OCI-M2 (cell line): ENCODE data around the gene LPAR1.
"Not testable (repeated sequence)": the region's sequence is repeated elsewhere in the genome, so short reads cannot be mapped to it uniquely, and the experiment has no call there.

Source experiments
- DNase-seq: peaks from one replicate; lab custom pipeline; 2025; ENCODE audit not compliant: unreplicated experiment; lab: John Stamatoyannopoulos, UW

Gene LPAR1, protein sequence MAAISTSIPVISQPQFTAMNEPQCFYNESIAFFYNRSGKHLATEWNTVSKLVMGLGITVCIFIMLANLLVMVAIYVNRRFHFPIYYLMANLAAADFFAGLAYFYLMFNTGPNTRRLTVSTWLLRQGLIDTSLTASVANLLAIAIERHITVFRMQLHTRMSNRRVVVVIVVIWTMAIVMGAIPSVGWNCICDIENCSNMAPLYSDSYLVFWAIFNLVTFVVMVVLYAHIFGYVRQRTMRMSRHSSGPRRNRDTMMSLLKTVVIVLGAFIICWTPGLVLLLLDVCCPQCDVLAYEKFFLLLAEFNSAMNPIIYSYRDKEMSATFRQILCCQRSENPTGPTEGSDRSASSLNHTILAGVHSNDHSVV

GRCh38 chr9:111038331-111039230 lies at the start of gene LPAR1:
LPAR1 (minus strand) TSS chr9:111038470; CDS start chr9:110972117, 66,353 bp downstream.
- DNase-seq, result no peak

- DNase-seq, result no peak
Observed at GRCh38 chr9:111078391-111079038, 40.2 kb upstream of the LPAR1 start.

DNA sequence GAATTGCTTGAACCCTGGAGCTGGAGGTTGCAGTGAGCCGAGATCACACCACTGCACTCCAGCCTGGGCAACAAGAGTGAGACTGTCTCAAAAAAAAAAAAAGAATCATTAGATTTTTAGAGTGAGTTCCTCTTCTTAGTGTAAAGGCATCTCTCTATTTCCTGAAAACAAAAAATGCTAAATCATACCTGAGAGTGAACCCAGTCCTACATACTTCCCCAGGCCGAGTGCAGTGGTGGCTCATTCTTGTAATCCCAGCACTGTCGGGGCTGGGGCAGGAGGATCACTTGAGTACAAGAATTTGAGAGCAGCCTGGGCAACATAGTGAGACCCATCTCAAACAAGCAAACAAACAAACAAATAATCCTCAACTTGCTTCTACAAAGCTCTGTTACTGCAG lies 38.2 kb upstream of the LPAR1 start:
- DNase-seq, result no peak

- no peak for DNase-seq
Observed at GRCh38 chr9:111076042-111076441, 37.8 kb upstream of the LPAR1 start.

DNA sequence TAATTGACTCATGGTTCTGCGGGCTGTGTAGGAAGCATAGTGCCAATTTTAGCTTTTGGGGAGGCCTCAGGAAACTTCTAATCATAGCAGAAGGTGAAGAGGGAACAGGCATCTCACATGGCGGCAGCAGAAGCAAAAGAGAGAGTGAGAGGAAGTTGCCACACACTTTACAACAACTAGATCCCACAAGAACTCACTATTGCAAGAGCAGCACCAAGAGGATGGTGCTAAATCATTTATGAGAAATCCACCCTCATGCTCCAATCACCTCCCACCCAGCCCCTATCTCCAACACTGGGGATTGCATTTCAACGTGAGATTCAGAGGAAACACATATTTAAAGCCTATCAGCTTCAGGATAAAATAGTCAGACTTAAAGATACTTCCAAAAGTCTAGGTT lies 36.1 kb upstream of the LPAR1 start:
- no peak for DNase-seq

DNA sequence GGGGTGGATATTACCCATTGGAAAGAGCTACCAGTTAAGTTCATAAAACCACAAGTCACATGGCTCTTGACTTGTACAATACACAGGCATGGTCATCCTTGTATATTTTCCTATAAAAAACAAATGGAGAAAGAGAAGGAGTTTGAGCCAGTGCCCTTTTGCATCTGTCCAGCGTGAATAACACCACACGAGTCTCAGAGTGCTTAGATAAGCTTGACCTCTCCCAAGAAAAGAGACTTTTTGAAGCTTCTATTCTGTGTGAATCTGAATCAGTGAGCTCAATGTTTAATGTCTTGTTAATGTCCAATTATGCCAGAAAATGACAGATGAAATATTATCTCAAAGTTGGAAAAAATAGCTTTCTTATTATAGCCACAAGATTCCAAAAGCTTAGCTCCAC lies 30.9 kb upstream of the LPAR1 start:
- DNase-seq, result no peak

GRCh38 chr9:111068771-111069170 lies 30.5 kb upstream of the LPAR1 start:
- no peak for DNase-seq

- DNase-seq, result no peak
Observed at GRCh38 chr9:111068383-111068730, 30.1 kb upstream of the LPAR1 start.

DNA sequence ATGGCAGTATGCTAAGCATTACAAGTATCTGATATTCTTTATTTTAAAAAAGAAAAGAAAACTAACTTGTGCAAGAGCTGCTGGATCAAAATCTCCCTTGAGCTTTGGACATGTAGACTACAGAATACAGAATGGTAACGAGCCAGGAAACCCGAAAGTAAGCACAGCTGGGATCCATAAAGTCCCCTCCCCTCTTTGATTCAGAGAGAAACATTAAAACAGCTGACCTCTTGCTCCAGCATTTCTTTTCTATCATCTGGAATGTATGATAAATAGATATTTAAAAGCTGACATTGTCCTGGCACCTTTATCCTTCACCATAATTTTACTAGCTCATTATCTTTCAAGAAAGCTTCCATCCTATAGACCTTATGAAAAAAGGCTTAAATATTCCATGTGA lies 28.2 kb upstream of the LPAR1 start:
- DNase-seq, result no peak

GRCh38 chr9:111065414-111065813 lies 27.1 kb upstream of the LPAR1 start:
- no peak for DNase-seq

DNA sequence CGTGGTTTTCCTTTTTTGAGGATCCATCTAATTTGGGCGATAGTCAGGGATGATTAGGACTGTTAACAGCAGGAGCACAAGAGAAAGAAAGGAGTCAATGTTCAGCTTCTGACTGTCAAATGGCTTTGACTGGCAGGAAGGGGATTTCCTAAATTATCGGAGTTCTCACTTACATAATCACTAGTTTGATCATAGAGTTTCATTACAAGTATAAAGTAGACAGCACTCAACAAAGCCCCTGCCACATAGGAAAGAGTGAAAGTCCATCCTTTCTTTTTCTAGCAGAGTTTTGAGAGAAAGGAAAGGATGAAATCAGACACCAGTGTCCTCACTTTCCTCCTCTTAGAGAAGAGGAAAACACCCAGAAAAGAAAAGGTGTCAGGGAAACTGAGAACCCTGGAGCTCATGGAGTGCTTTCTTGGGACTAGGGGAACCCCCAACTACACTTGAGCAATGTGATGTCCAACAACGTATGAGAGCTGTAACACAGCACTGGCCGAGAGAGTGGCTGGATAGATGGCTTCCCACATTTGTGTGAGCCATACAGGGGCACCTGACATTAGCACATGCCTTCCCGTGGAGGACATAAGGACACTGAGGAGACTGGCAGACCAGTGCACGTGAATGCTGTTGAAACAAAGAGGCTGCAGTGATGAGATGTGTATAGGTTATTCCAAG lies 26.0 kb upstream of the LPAR1 start:
- no peak for DNase-seq

DNA sequence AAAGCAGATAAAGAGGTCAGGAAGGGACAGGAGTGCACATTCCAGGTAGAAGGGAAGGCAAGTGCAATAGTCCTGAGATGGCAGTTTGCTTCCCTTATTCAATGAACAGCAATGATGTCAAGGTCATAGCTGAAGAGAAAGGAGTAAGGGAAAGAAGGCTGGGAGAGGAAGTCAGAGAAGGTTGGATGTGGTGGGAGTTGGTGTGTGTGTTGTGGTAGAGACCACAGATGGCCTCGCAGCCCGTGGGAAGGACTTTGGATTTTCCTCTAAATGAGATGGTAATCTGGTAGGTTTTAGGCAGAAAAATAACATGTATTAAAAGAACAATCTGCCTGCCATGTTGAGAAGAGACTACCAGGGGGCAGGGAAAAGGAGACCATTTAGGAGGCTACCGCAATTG lies 25.1 kb upstream of the LPAR1 start:
- no peak for DNase-seq

DNA sequence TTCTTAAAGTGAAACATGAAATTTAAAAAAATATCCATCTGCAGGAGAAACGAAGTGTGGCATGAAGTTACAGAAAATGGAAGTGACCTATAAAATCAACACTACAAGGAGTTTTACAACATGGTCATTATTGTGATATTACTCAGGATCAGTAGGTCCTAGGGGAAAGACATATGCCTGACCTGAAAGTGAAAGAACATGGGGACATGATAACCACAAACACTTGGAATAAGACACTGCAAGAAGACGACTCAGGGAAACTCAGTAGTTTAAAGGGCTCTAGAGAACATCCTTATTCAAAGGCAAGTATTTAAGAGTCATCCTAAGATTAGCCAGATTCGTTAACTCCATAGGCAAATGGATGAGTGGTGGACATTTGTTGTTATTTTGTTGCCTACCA lies 19.9 kb upstream of the LPAR1 start:
- DNase-seq, result no peak

DNA sequence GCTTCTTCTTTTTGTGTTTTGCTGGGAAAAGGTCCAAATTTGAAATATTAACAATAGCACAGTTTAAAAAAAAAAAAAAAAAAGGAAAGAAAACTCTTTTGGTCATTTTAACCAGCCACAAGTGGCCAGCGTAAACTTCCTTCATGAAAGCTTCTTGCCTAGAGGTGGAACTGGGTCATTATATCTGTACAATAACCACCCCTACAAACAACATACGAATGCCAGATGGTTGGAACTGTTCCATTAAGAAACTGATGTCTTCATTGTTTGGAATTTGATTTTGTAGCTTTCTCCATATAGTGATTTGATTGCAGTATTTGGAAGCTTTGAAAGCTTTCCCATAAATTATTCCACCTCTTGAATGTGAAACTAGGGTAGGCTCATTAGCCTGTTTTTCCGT lies 18.3 kb upstream of the LPAR1 start:
- DNase-seq, result no peak

GRCh38 chr9:111052791-111053190 lies 14.5 kb upstream of the LPAR1 start:
- no peak for DNase-seq

DNA sequence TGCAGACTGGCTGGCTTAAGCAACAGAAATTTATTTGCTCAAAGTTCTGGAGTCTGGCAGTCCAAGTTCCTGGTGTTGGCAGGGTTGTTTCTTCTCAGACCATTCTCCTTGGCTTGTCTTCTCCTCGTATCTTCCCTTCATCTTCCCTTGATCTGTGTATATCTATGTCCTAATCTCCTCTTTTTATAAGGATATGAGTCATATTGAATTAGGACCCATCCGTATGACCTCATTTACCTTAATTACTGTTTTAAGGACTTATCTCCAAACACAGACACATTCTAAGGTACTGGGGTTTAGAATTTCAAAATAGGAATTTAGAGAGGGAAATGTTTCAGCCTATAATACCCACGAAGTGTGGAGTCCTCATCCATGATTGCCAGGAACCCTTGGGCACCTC lies 13.1 kb upstream of the LPAR1 start:
- no peak for DNase-seq

DNA sequence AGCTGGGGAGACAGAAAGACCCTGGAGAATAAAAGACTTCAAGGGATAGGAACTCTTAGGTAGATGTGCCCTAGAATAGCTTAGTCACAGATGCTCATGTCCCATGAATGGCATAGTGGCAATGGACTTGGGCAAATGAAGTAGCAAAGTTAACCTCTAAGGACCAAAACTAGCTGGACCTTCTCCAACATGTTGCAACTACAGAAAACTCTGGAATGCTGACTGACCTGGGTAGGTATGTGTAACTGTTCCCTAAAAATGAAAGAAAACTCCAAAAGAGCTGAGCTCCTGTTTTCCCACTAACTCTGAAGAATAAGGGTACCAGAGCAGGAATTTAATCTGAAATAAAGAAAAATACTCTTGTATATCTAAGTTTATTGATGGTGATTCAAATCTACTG lies 12.5 kb upstream of the LPAR1 start:
- no peak for DNase-seq

GRCh38 chr9:111047287-111047686 lies 9.0 kb upstream of the LPAR1 start:
- not testable (repeated sequence) for DNase-seq

DNA sequence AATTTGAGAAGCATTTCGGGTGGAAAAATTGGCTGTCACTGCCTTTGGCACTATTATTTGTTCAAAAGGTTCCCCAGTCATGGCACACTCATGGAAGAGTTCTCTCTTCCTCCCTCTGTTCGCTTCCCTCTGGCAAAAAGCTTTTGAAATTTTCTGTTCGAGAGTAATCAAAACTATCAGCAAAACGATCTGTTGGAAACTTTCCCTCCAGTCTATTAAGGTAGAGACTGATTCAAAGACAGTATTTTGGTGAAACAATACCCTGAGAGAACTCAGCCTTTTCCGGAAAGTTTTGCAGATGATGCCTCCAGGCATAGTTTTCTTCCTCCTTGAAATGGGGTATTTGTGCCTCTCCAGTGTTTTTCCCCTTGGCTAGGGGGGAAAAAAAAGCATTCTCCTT lies 3.6 kb upstream of the LPAR1 start:
- no peak for DNase-seq

DNA sequence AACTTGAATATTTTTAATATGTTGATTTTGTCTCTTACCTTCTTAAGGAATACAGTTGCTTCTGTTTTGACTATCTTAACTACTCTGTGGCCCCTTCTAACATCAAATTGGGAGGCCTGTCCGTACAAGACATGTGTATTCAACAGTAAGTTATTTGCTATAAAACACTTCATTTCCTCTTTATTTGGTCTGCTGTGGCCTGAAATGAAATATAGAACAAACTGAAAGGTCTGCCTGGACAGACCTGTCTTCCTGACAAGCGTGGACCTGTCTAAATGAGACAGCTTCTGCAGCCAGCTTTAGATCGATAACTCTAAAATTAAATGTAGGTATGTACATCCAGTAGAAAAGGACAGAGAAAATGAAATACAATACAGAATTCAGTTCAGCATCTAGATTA lies 2.2 kb upstream of the LPAR1 start:
- no peak for DNase-seq

DNA sequence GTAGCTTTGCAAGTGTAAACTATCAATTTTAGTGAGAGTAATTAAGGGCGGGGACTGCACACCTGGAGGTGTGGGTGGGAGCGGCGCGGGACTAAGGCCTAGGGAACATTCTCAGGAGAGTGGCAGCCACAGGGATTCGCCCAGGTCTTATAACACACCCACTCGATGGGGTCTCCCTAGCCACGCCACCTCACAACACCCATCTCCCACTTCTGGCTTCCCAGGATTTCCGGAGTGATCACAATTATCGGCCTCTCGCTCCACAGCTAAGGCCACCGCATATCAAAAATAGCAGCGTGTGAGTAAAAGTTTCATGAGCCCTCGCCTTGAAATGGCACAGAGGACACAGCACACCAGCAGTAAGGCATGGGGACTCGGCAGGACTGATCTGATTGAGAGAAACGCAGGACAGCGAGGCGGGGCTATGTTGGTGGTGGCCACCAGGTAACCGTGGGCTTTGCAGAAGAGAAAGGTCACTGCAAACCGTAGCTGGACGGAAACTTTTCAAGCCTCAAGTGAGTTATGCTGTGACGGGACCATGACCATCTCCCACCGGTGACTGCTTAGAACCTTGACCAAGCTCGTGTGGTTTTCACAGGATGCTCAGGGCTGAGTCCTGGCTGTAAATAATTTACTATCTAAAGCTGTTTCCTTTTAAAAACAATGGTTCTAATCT lies 1.1 kb upstream of the LPAR1 start:
- DNase-seq, result no peak
